Kidney (tissue), 14 donors: ENCODE measurements around the gene MS4A10. TPM values are rescaled to one million over a fixed set of nuclear protein-coding genes. Genes with fewer than 3 reads are reported as not detected.

Experiments
- DNase-seq, 5 donors: peaks; one replicate each; pipeline ENCODE4 v3.0.0-alpha.2; 2013 to 2020
- FAIRE-seq: peaks from 2 replicates; lab custom pipeline; 2012; peaks lifted over from hg19 to GRCh38; lab: Jason Lieb, UNC
- H3K27ac ChIP-seq, 2 donors: one replicate each; pipeline ENCODE4 v1.7.0; 2013; ENCODE audit warnings: low read depth in 2 of 2, low read length in 2 of 2, inconsistent platforms in 1 of 2
- H3K27me3 ChIP-seq: one replicate; pipeline ENCODE4 v1.7.1; 2013; ENCODE audit warnings: low read length, inconsistent platforms; ENCODE audit not compliant: control insufficient read depth, insufficient read depth
- H3K36me3 ChIP-seq, 3 donors: one replicate each; pipeline versions ENCODE4 v1.7.0 to v1.7.1; 2013; ENCODE audit warnings: low read length in 3 of 3, control low read depth in 1 of 3, inconsistent platforms in 1 of 3; ENCODE audit not compliant: insufficient read depth in 3 of 3, control insufficient read depth in 2 of 3
- H3K4me1 ChIP-seq, 3 donors: one replicate each; pipeline versions ENCODE4 v1.7.0 to v1.7.1; 2013; ENCODE audit warnings: low read length in 3 of 3, inconsistent platforms in 1 of 3, low read depth in 1 of 3; ENCODE audit not compliant: control insufficient read depth in 2 of 3, insufficient read depth in 2 of 3
- H3K4me3 ChIP-seq, 3 donors: one replicate each; pipeline versions ENCODE4 v1.7.0 to v1.8.1; 2013; ENCODE audit warnings: low read length in 3 of 3, control low read depth in 1 of 3, inconsistent platforms in 1 of 3
- H3K9ac ChIP-seq, 3 donors: one replicate each; pipeline versions ENCODE4 v1.7.0 to v1.7.1; 2013; ENCODE audit warnings: low read length in 3 of 3, control low read depth in 1 of 3, inconsistent platforms in 1 of 3
- H3K9me3 ChIP-seq, 3 donors: one replicate each; pipeline versions ENCODE4 v1.7.0 to v1.7.1; 2013; ENCODE audit warnings: low read length in 3 of 3, control low read depth in 1 of 3, inconsistent platforms in 1 of 3; ENCODE audit not compliant: control insufficient read depth in 2 of 3, insufficient read depth in 1 of 3
- CTCF ChIP-seq: IDR thresholded peaks from 3 replicates; pipeline ENCODE4 v1.5.1; 2012; ENCODE audit warnings: mild to moderate bottlenecking, moderate library complexity, borderline replicate concordance; ENCODE audit not compliant: insufficient read depth; ENCODE audit errors: extremely low read depth
- intact Hi-C: fragments of 100-400 bp; cut with DNase I; formaldehyde crosslinking; loops from one replicate; pipeline ENCODE4 v1.11.1; 2022
- polyA plus RNA-seq: library from polyadenylated mRNA; stranded (reverse); fragments of 350-450 nt; fragmentation: Illumina TruSeq; extraction: RNeasy Lipid Tissue Mini Kit (QIAGEN cat#74804); gene quantifications from one replicate; pipeline ENCODE4 v1.2.3, GENCODE V29; 2014; ENCODE audit warnings: low read depth, low replicate concordance; ENCODE audit not compliant: insufficient read depth
- total RNA-seq: library from RNA; stranded (reverse); fragmentation: NEBNext Ultra II Directional; extraction: Animal tissue kit (Norgen Biotek cat#: 25700); gene quantifications from one replicate; pipeline ENCODE4 v1.2.1, GENCODE V29; 2021
- donor health status: control.
- donor health status: control.
- donor health status: control.
- donor health status: control.
- donor health status: control.
- donor health status: DM: yes; HTN: yes; CAD: no.
- donor health status: Normal renal cell carcinoma (clear cell type).

MS4A10 gene
- total and polyA plus RNA-seq, 2 donors from 2014 or later = 1.1 TPM; not detected in 1

DNA sequence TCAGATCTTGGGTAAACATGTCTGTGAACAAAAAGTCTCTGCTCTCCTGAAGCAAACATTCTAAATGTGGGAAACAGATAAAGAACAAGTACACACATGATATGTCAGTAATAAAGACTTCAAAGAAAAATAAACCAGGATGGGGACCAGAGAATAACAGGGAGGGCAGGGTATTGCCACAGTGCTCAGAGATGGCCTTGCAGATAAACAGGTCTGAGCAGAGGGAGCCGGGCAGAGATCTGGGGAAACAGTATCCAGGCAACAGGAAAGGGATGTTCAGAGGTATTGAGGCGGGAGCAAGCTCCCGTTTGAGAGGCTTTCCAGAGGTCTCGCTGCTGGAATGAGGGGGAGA lies 59.7 kb downstream of the MS4A10 start:
- Histone ChIP-seq H3K27ac (no peak overlapping the region), H3K9ac (no peak overlapping the region), H3K4me1 (peaks cover 5 to 30% (median 15%) of the 10 kb centered on the region in 3 donors), H3K9me3 (no peaks in the 10 kb centered on the region), H3K27me3 (no peaks in the 10 kb centered on the region), H3K36me3 (no peaks in the 10 kb centered on the region), H3K4me3 (no peak overlapping the region)
- FAIRE-seq (no peak), DNase-seq (no peak)
- TF ChIP-seq CTCF = no peak
- intact Hi-C loops = no loop called here

DNA sequence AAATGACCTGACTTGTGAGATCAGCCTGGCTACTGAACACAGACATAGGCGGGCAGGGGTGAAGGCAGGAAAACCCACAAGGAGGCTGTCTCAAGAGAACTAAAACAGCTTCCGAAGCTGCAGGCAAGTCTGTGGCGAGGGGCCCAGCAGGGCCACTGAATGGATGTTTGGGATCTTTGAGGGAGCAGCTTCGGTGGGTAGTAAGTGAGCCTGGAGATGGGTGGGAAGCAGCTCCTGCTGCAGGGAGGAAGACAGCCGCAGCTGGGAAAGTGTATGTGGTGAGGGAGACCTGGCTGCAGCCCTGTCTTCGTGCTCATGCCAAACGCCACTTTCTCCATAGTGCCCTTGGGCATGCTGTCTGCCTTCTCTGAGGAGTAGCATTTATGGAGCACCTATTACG lies 60.2 kb downstream of the MS4A10 start:
- intact Hi-C loops = no loop called here
- H3K9me3 ChIP-seq = no peaks in the 10 kb centered on the region
- H3K4me1 ChIP-seq = peaks cover 5 to 30% (median 15%) of the 10 kb centered on the region in 3 donors
- no peak overlapping the region for H3K27ac ChIP-seq
- no peak overlapping the region for H3K4me3 ChIP-seq
- FAIRE-seq (no peak), DNase-seq (no peak)
- TF ChIP-seq CTCF = no peak
- no peaks in the 10 kb centered on the region for H3K27me3 ChIP-seq
- H3K36me3 ChIP-seq = peaks cover 0 to under 1% (median 0%) of the 10 kb centered on the region in 3 donors
- H3K9ac ChIP-seq = no peak overlapping the region

GRCh38 chr11:60847281-60847680 lies 62.1 kb downstream of the MS4A10 start:
- FAIRE-seq = no peak
- Histone ChIP-seq H3K4me1 (peaks cover 0 to 25% (median 6%) of the 10 kb centered on the region in 3 donors), H3K27ac (no peak overlapping the region), H3K36me3 (peaks cover 0 to 3% (median 0%) of the 10 kb centered on the region in 3 donors), H3K9me3 (no peaks in the 10 kb centered on the region), H3K4me3 (no peak overlapping the region), H3K9ac (no peak overlapping the region), H3K27me3 (no peaks in the 10 kb centered on the region)
- DNase-seq = no peak
- intact Hi-C loops = no loop called here
- TF ChIP-seq CTCF = no peak

DNA sequence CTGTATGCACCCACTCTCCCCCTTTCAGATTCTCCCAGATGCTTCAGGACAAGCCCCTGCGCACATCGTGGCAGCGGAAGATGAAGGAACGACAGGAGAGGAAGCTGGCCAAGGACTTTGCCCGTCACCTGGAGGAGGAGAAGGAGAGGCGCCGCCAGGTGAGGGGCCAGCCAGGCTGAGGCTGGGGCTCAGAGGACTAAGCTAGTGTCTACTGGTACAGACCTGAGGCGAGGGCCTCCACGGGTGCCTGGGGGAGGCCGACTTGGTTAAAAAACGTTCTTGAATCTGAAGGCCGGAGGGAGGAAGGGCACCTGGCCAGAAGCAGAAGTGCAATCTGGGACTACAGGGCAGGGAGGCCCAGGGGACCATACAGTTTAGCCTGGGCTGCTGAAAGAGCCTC lies 62.8 kb downstream of the MS4A10 start:
- Histone ChIP-seq H3K27me3 (no peaks in the 10 kb centered on the region), H3K36me3 (peaks cover 0 to 3% (median 0%) of the 10 kb centered on the region in 3 donors), H3K4me1 (peaks cover 0 to 24% (median 6%) of the 10 kb centered on the region in 3 donors), H3K4me3 (no peak overlapping the region), H3K9me3 (no peaks in the 10 kb centered on the region), H3K9ac (no peak overlapping the region), H3K27ac (no peak overlapping the region)
- no peak for DNase-seq
- intact Hi-C loops = no loop called here
- no peak for TF ChIP-seq CTCF
- FAIRE-seq = no peak
